ENCODE results near the gene LRRC17. TPM values are rescaled to one million over a fixed set of nuclear protein-coding genes. Genes with fewer than 3 reads are reported as not detected.

The LRRC17 gene
- total RNA-seq, 1 donor from 2014 or later = 1.3 TPM

DNA sequence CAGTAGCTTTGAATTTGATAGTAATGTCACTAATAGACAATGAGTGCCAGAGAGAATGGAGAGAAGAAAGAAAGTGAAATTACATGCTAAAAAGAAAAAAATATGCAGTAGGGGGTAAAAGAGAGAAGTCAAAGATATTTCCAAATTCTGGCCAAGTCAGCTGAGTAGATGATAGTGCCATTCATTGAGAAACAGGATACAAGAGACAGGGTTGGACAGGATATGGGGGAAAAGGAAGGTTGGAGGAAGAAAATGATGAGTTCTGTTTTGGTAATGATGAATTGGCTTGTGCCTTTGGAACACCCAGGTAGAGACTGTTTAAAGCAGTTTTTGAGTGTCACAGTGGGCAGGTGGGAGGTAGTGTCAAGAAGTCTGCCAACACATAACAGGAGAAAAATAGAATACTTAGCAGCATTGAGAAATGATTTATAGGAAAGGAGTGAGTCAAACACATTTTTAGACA lies 78.3 kb downstream of the LRRC17 start:
- H3K27ac Mint-ChIP-seq = no peak overlapping the region

DNA sequence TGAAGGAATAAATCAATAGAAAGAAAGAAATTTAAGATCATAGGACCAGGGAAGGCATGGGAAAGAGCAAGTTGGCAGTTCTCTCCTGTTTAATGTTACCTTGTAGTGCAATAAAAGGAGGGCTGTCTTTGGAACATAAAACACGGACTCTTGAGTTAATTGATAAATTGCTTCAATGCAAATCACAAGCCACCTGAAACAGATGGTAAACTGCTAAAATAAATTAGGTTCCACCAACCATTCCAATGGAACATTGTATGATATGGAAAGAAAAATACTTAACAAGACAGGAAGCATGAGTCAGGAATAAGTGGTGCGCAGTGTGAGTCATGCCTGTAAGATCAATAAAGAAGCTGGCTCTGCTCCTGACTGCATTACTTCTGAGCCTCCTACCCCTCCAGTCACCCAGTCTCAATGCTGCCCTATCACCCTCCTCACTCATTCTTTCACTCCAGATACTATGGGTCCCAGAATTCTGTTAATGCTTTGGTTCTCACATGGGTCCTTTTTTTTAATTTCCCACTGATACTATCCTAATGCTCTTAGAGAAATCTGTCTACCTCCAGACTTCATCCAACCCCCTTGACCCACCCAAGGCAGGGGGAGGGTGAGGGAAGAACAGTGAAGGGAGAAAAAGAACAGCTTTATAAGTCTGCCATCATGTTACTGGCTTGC lies 78.9 kb downstream of the LRRC17 start:
- Mint-ChIP-seq H3K4me1 (ENCODE audit: low read depth) (peaks cover 1% of the 10 kb centered on the region), H3K27ac (no peak overlapping the region)
- TF ChIP-seq, protein P1, sequence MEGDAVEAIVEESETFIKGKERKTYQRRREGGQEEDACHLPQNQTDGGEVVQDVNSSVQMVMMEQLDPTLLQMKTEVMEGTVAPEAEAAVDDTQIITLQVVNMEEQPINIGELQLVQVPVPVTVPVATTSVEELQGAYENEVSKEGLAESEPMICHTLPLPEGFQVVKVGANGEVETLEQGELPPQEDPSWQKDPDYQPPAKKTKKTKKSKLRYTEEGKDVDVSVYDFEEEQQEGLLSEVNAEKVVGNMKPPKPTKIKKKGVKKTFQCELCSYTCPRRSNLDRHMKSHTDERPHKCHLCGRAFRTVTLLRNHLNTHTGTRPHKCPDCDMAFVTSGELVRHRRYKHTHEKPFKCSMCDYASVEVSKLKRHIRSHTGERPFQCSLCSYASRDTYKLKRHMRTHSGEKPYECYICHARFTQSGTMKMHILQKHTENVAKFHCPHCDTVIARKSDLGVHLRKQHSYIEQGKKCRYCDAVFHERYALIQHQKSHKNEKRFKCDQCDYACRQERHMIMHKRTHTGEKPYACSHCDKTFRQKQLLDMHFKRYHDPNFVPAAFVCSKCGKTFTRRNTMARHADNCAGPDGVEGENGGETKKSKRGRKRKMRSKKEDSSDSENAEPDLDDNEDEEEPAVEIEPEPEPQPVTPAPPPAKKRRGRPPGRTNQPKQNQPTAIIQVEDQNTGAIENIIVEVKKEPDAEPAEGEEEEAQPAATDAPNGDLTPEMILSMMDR (IDR thresholded peaks at IDR 0.05; ENCODE audit: unreplicated experiment) = no peak

More for the DNA sequence above, 78.3 kb downstream of the LRRC17 start:
- no peak for DNase-seq (ENCODE audit: low spot score, unreplicated experiment)
- no peaks in the 10 kb centered on the region for H3K9me3 Mint-ChIP-seq (ENCODE audit: low read depth)
- TF ChIP-seq, protein P1 (IDR thresholded peaks at IDR 0.05; ENCODE audit: unreplicated experiment) = no peak
- no peaks in the 10 kb centered on the region for H3K36me3 Mint-ChIP-seq (ENCODE audit: insufficient read depth)
- H3K4me3 Mint-ChIP-seq (ENCODE audit: low read depth) = no peak overlapping the region
- H3K4me1 Mint-ChIP-seq (ENCODE audit: low read depth) = peaks cover 1% of the 10 kb centered on the region
- no peaks in the 10 kb centered on the region for H3K27me3 Mint-ChIP-seq

DNA sequence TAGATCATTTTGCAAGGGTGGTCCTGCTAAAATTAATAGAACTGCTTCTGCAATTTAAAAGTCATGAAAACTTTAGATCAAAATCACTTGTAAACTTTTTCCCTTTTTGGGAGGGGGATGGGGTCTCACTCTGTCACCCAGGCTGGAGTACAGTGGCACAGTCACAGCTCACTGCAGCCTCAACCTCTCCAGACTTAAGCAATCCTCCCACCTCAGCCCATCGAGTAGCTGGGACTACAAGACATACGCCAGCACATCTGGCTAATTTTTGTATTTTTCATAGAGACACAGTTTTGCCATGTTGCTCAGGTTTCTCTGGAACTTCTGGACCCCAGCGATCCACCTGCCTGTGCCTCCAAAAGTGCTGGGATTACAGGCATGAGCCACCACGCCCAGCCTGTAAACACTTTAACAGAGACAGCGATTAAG lies 79.7 kb downstream of the LRRC17 start:
- no peaks in the 10 kb centered on the region for H3K9me3 Mint-ChIP-seq (ENCODE audit: low read depth)
- H3K4me3 Mint-ChIP-seq (ENCODE audit: low read depth) = no peak overlapping the region
- H3K36me3 Mint-ChIP-seq (ENCODE audit: insufficient read depth) = no peaks in the 10 kb centered on the region
- no peak for DNase-seq (ENCODE audit: low spot score, unreplicated experiment)
- TF ChIP-seq, protein P1 (IDR thresholded peaks at IDR 0.05; ENCODE audit: unreplicated experiment) = no peak
- H3K27ac Mint-ChIP-seq = no peak overlapping the region
- H3K4me1 Mint-ChIP-seq (ENCODE audit: low read depth) = peaks cover 1% of the 10 kb centered on the region
- no peaks in the 10 kb centered on the region for H3K27me3 Mint-ChIP-seq

More for the DNA sequence above, 78.9 kb downstream of the LRRC17 start:
- Mint-ChIP-seq H3K27me3 (no peaks in the 10 kb centered on the region), H3K9me3 (ENCODE audit: low read depth) (no peaks in the 10 kb centered on the region), H3K4me3 (ENCODE audit: low read depth) (no peak overlapping the region), H3K36me3 (ENCODE audit: insufficient read depth) (no peaks in the 10 kb centered on the region)
- DNase-seq (ENCODE audit: low spot score, unreplicated experiment) = no peak

DNA sequence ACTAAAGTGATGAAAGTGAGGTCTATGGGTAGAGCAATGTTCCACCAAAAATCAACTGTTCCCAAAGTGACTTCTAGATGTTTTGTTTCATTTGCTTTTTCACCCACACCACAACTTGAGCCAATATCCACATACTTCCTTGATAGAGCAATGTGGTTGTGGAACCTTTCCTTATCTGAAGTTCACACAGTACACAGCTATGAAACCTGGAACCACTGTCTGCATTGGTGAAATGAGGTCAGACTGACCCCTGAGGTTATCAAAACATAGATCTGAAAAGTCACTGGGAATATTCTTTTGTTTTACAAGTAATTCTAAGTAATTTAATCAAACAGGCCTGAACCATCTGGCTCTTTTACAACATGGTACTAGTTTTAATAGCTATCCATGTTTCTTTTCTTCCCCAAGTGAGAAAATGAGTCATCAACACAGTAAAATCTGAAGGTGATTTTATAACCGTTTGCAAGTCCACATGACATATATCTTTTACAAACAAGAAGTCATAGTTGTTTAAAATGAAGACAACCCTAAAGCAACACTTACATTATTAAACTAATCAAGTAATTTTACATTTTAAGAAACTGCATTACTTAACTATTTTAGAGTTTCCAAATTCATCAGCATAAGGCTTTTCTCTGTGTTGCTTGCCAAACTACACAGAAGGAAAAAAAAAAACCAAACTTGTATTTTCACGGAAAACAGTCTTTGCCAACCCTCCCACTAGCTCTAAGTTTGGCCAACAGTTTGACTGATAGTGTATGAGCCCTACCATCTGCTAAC lies 80.3 kb downstream of the LRRC17 start:
- Mint-ChIP-seq H3K27ac (no peak overlapping the region), H3K36me3 (ENCODE audit: insufficient read depth) (no peaks in the 10 kb centered on the region), H3K4me3 (ENCODE audit: low read depth) (no peak overlapping the region), H3K4me1 (ENCODE audit: low read depth) (peaks cover 1% of the 10 kb centered on the region), H3K9me3 (ENCODE audit: low read depth) (no peaks in the 10 kb centered on the region), H3K27me3 (no peaks in the 10 kb centered on the region)
- TF ChIP-seq, protein P1 (IDR thresholded peaks at IDR 0.05; ENCODE audit: unreplicated experiment) = no peak
- no peak for DNase-seq (ENCODE audit: low spot score, unreplicated experiment)

DNA sequence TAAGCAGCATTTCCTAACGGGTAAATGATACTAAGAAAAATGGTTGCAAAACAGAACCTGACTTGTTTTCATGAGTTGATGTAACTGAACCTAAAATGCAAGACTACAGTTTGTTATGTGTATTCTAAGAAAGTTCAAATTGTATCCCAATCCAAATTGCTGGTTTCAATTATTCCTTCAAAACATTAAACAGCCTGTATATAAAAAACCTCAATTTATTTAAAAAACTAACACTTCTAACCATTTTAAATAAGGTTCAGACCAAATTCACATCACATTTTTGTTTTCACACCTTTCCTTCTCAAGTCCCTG lies 80.9 kb downstream of the LRRC17 start:
- Mint-ChIP-seq H3K36me3 (ENCODE audit: insufficient read depth) (no peaks in the 10 kb centered on the region), H3K27me3 (no peaks in the 10 kb centered on the region), H3K27ac (no peak overlapping the region), H3K4me1 (ENCODE audit: low read depth) (peaks cover 1% of the 10 kb centered on the region), H3K9me3 (ENCODE audit: low read depth) (no peaks in the 10 kb centered on the region), H3K4me3 (ENCODE audit: low read depth) (no peak overlapping the region)
- no peak for DNase-seq (ENCODE audit: low spot score, unreplicated experiment)
- TF ChIP-seq, protein P1 (IDR thresholded peaks at IDR 0.05; ENCODE audit: unreplicated experiment) = no peak
